ENCODE measurements around the gene RBM4B. TPM values are rescaled to one million over a fixed set of nuclear protein-coding genes. Genes with fewer than 3 reads are reported as not detected.

Gene RBM4B
- total RNA-seq, 1 experiment from 2014 or later = 14.1 TPM

- no peak for TF ChIP-seq ZNF317 (CRISPR knock-in tag; IDR thresholded peaks at IDR 0.05; ENCODE audit: borderline replicate concordance, low read depth)
- TF ChIP-seq HMGXB4 (CRISPR knock-in tag; IDR thresholded peaks at IDR 0.05) = no peak
Measured at GRCh38 chr11:66697988-66698387, 20.3 kb upstream of the RBM4B start (continued).

- no peaks in the 10 kb centered on the region for H3K9me3 Mint-ChIP-seq
- DNase-seq (ENCODE audit: low spot score) (no peak), ATAC-seq (no peak)
- no peaks in the 10 kb centered on the region for H3K4me1 Mint-ChIP-seq
- no peak overlapping the region for H3K4me3 Mint-ChIP-seq
- ChIA-PET CTCF (interaction anchor here (1.5 to 2.1 kb wide), 3 partner anchors 138 to 280 kb away, joined by 5 to 22 read pairs (median 6); no protein-coding TSS in a partner anchor), POLR2A (interaction anchor here (0.6 kb wide), 1 partner anchor 22 kb away, joined by 3 read pairs; no protein-coding TSS in a partner anchor)
- H3K27me3 Mint-ChIP-seq (ENCODE audit: low read depth) = no peaks in the 10 kb centered on the region
- H3K36me3 Mint-ChIP-seq = peaks cover 26% of the 10 kb centered on the region
- H3K27ac Mint-ChIP-seq = no peak overlapping the region
- no peak for TF ChIP-seq ZNF121 (CRISPR knock-in tag; IDR thresholded peaks at IDR 0.05)
- TF ChIP-seq ZNF425 (CRISPR knock-in tag; conservative IDR thresholded peaks at IDR 0.05) = no peak
- no peak for TF ChIP-seq RORB (CRISPR knock-in tag; IDR thresholded peaks at IDR 0.05)
- no peak for TF ChIP-seq ZNF281 (CRISPR knock-in tag; IDR thresholded peaks at IDR 0.05)
- no peak for TF ChIP-seq ZSCAN18 (CRISPR knock-in tag; IDR thresholded peaks at IDR 0.05)
- no peak for TF ChIP-seq ZNF317 (CRISPR knock-in tag; IDR thresholded peaks at IDR 0.05; ENCODE audit: borderline replicate concordance, low read depth)
- no peak for TF ChIP-seq MXD4 (CRISPR knock-in tag; IDR thresholded peaks at IDR 0.05; ENCODE audit: borderline replicate concordance)
Measured at GRCh38 chr11:66696146-66696545, 18.5 kb upstream of the RBM4B start.

- POLR2A ChIA-PET = no interaction called here
- CTCF ChIA-PET = interaction anchor here (0.6 to 2.1 kb wide), 11 partner anchors 11 to 299 kb away, joined by 3 to 22 read pairs (median 4); partner anchors contain the start of genes ACTN3 and ZDHHC24
- Mint-ChIP-seq H3K27me3 (ENCODE audit: low read depth) (no peaks in the 10 kb centered on the region), H3K27ac (0 out of 2 replicates have a peak overlapping the region, but pooled peaks have one; percentile 27), H3K4me1 (no peaks in the 10 kb centered on the region), H3K4me3 (no peak overlapping the region), H3K9me3 (no peaks in the 10 kb centered on the region), H3K36me3 (peaks cover 20% of the 10 kb centered on the region)
- DNase-seq (ENCODE audit: low spot score) (peak; percentile 94), ATAC-seq (peak; percentile 95)
- no peak for TF ChIP-seq ZNF219 (CRISPR knock-in tag; IDR thresholded peaks at IDR 0.05; ENCODE audit: borderline replicate concordance)
- no peak for TF ChIP-seq ZNF425 (CRISPR knock-in tag; conservative IDR thresholded peaks at IDR 0.05)
- TF ChIP-seq USF1 (CRISPR knock-in tag; IDR thresholded peaks at IDR 0.05) = no peak
- peak; percentile 76 for TF ChIP-seq CTCF (IDR thresholded peaks at IDR 0.05)
- TF ChIP-seq CREM (CRISPR knock-in tag; IDR thresholded peaks at IDR 0.05) = no peak
- peak; percentile 60; the same call in 1 of the 2 replicates for TF ChIP-seq HMGXB4 (CRISPR knock-in tag; IDR thresholded peaks at IDR 0.05)
- TF ChIP-seq ZNF263 (CRISPR knock-in tag; IDR thresholded peaks at IDR 0.05; ENCODE audit: low read depth) = no peak
- TF ChIP-seq USF2 (CRISPR knock-in tag; IDR thresholded peaks at IDR 0.05) = no peak
Measured at GRCh38 chr11:66694732-66695207, 17.1 kb upstream of the RBM4B start.

Measured in WTC11 (cell line).